HepG2 (cell line): ENCODE results near the gene ANKRD29. TPM values are rescaled to one million over a fixed set of nuclear protein-coding genes. Genes with fewer than 3 reads are reported as not detected.

Experiments
- ARID2 ChIP-seq: sonication (generic); formaldehyde crosslinking; IDR thresholded peaks from 2 replicates; pipeline ENCODE4 v1.8.1; 2022; ENCODE audit warnings: mild to moderate bottlenecking, missing genetic modification reagents, borderline replicate concordance
- ATF4 ChIP-seq, 2 experiments: fragments of 450-650 bp in 1 of 2; sonication (generic) in 1 of 2; formaldehyde crosslinking; IDR thresholded peaks; 2 replicates each; pipeline versions ENCODE4 v1.5.0 to v1.8.0; 2020 to 2022; ENCODE audit warnings: mild to moderate bottlenecking in 1 of 2, missing genetic modification reagents in 1 of 2
- CCAR2 ChIP-seq: fragments of 200-400 bp; formaldehyde crosslinking; optimal IDR thresholded peaks from 2 replicates; pipeline ENCODE3; 2018; ENCODE audit warnings: low read depth, mild to moderate bottlenecking, low read length, moderate library complexity
- ELF4 ChIP-seq: sonication (generic); formaldehyde crosslinking; IDR thresholded peaks from 2 replicates; pipeline ENCODE4 v1.5.0; 2020; ENCODE audit warnings: missing genetic modification reagents, mild to moderate bottlenecking, moderate library complexity, borderline replicate concordance
- FOXO1 ChIP-seq: sonication (generic); formaldehyde crosslinking; IDR thresholded peaks from 2 replicates; pipeline ENCODE4 v1.4.0; 2020; ENCODE audit warnings: missing genetic modification reagents
- GLI4 ChIP-seq: sonication (generic); formaldehyde crosslinking; IDR thresholded peaks from 2 replicates; pipeline ENCODE4 v1.5.1; 2020; ENCODE audit warnings: missing genetic modification reagents, mild to moderate bottlenecking, moderate library complexity, borderline replicate concordance
- HNF1A ChIP-seq, 2 experiments: sonication (generic) in 1 of 2; formaldehyde crosslinking in 1 of 2; IDR thresholded peaks; 2 replicates each; pipeline versions ENCODE4 v1.4.0 to v1.6.1; 2016 to 2020; ENCODE audit warnings: borderline replicate concordance in 1 of 2, low read depth in 1 of 2, mild to moderate bottlenecking in 1 of 2, missing genetic modification reagents in 1 of 2
- KLF9 ChIP-seq: IDR thresholded peaks from 2 replicates; pipeline ENCODE4 v1.6.1; 2016; ENCODE audit warnings: low read depth
- LCORL ChIP-seq, 2 experiments: fragments of 450-650 bp in 1 of 2; sonication (generic) in 1 of 2; formaldehyde crosslinking in 1 of 2; IDR thresholded peaks; 2 replicates each; pipeline versions ENCODE4 v1.5.0 to v1.6.1; 2017 to 2020; ENCODE audit warnings: antibody characterized with exemption in 1 of 2, missing genetic modification reagents in 1 of 2
- MBD4 ChIP-seq: IDR thresholded peaks from 2 replicates; pipeline ENCODE4 v1.6.1; 2012; ENCODE audit warnings: low read length, inconsistent platforms, borderline replicate concordance
- NCOA5 ChIP-seq: sonication (generic); formaldehyde crosslinking; IDR thresholded peaks from 2 replicates; pipeline ENCODE4 v1.4.0; 2020; ENCODE audit warnings: missing genetic modification reagents
- NR2F6 ChIP-seq, 2 experiments: IDR thresholded peaks; 2 replicates each; pipeline ENCODE4 v1.6.1; 2016; ENCODE audit warnings: antibody characterized with exemption in 1 of 2, mild to moderate bottlenecking in 1 of 2
- PHF20 ChIP-seq: sonication (generic); formaldehyde crosslinking; IDR thresholded peaks from 2 replicates; pipeline ENCODE4 v1.5.0; 2020; ENCODE audit warnings: mild to moderate bottlenecking, missing genetic modification reagents
- POLR2AphosphoS5 ChIP-seq: IDR thresholded peaks from 2 replicates; pipeline ENCODE4 v1.6.1; 2012; ENCODE audit warnings: low read depth, low read length
- SP140L ChIP-seq: sonication (generic); formaldehyde crosslinking; IDR thresholded peaks from 2 replicates; pipeline ENCODE4 v1.4.0; 2020; ENCODE audit warnings: missing genetic modification reagents, borderline replicate concordance
- YEATS4 ChIP-seq: sonication (generic); formaldehyde crosslinking; IDR thresholded peaks from 2 replicates; pipeline ENCODE4 v1.4.0; 2020; ENCODE audit warnings: missing genetic modification reagents, borderline replicate concordance
- ZC3H4 ChIP-seq: sonication (generic); formaldehyde crosslinking; IDR thresholded peaks from 2 replicates; pipeline ENCODE4 v1.4.0; 2020; ENCODE audit warnings: missing genetic modification reagents, borderline replicate concordance
- ZFP91 ChIP-seq: sonication (generic); formaldehyde crosslinking; IDR thresholded peaks from 2 replicates; pipeline ENCODE4 v1.9.0; 2022; ENCODE audit warnings: missing genetic modification reagents, mild to moderate bottlenecking, borderline replicate concordance
- ZNF160 ChIP-seq: sonication (generic); formaldehyde crosslinking; IDR thresholded peaks from 2 replicates; pipeline ENCODE4 v1.8.0; 2022; ENCODE audit warnings: mild to moderate bottlenecking, inconsistent platforms, missing genetic modification reagents
- ZNF207 ChIP-seq: fragments of 450-650 bp; IDR thresholded peaks from 2 replicates; pipeline ENCODE4 v1.6.1; 2016; ENCODE audit warnings: antibody characterized with exemption, borderline replicate concordance
- ZNF256 ChIP-seq: sonication (generic); formaldehyde crosslinking; conservative IDR thresholded peaks from 2 replicates; pipeline ENCODE4 v1.4.0; 2020; ENCODE audit warnings: missing genetic modification reagents
- ZNF430 ChIP-seq: sonication (generic); formaldehyde crosslinking; IDR thresholded peaks from 2 replicates; pipeline ENCODE4 v1.9.0; 2021; ENCODE audit warnings: mild to moderate bottlenecking, missing genetic modification reagents
- ZNF644 ChIP-seq: IDR thresholded peaks from 2 replicates; pipeline ENCODE4 v1.6.1; 2016; ENCODE audit warnings: low read depth
- polyA plus RNA-seq, 8 experiments: library from polyadenylated mRNA; depleted of rRNA in 3 of 8; stranded (reverse) in 7 of 8; unstranded in 1 of 8; fragments of >200 nt; fragmentation: Illumina TruSeq in 4 of 8; extraction: Trizol in 4 of 8; gene quantifications; 2 replicates each; pipeline versions ENCODE4 v1.2.1 to v1.2.3, GENCODE V29; 2011 to 2016; ENCODE audit warnings: low read depth in 4 of 8, missing spikeins in 1 of 8, mixed read lengths in 1 of 8; ENCODE audit not compliant: insufficient read depth in 1 of 8
- total RNA-seq, 5 experiments: library from RNA; depleted of rRNA; stranded (reverse); fragments of >200 nt; fragmentation: Illumina TruSeq; extraction: Trizol; gene quantifications; 2 replicates each; pipeline ENCODE4 v1.2.3, GENCODE V29; 2016; ENCODE audit warnings: low read depth in 1 of 5

Gene ANKRD29
- total and polyA plus RNA-seq, 2 of the 13 experiments (the other 11 are each of a cell fraction or from before 2014, with no cell fraction given): not detected

- peak; percentile 42; the same call in 1 of the 2 replicates for TF ChIP-seq HNF1A (IDR thresholded peaks at IDR 0.05; ENCODE audit: low read depth)
- peak; percentile 50; the same call in 1 of the 2 replicates for TF ChIP-seq HNF1A (CRISPR knock-in tag; IDR thresholded peaks at IDR 0.05; ENCODE audit: borderline replicate concordance)
- 0 out of 2 replicates have a peak, but pooled peaks have one; percentile 26 for TF ChIP-seq MBD4
- TF ChIP-seq NR2F6 (IDR thresholded peaks at IDR 0.05): peak; percentile 92
- peak; percentile 96 for TF ChIP-seq NR2F6 (CRISPR knock-in tag; IDR thresholded peaks at IDR 0.05)
- TF ChIP-seq ZC3H4 (CRISPR knock-in tag): no peak
- peak; percentile 45; the same call in 1 of the 2 replicates for TF ChIP-seq PHF20 (CRISPR knock-in tag)
- TF ChIP-seq ELF4 (CRISPR knock-in tag): peak; percentile 17; the same call in 1 of the 2 replicates
- peak; percentile 57; the same call in 1 of the 2 replicates for TF ChIP-seq ZNF160
- 0 out of 4 replicates have a peak, but pooled peaks of 1 of the 2 experiments have one; percentile 49 for TF ChIP-seq ATF4 (CRISPR knock-in tag; IDR thresholded peaks at IDR 0.05)
- peak; percentile 87; the same call in 1 of the 2 replicates for TF ChIP-seq FOXO1 (CRISPR knock-in tag)
- TF ChIP-seq ZNF430 (CRISPR knock-in tag): peak; percentile 90; the same call in 1 of the 2 replicates
- no peak for TF ChIP-seq NCOA5 (CRISPR knock-in tag)
- no peak for TF ChIP-seq SP140L
- TF ChIP-seq KLF9 (CRISPR knock-in tag): no peak
- TF ChIP-seq POLR2AphosphoS5: peak; percentile 52; the same call in 1 of the 2 replicates
- TF ChIP-seq LCORL (IDR thresholded peaks at IDR 0.05): no peak
- TF ChIP-seq LCORL (CRISPR knock-in tag; IDR thresholded peaks at IDR 0.05): peak; percentile 97
- TF ChIP-seq ZFP91 (CRISPR knock-in tag): peak; percentile 53; the same call in 1 of the 2 replicates
- no peak for TF ChIP-seq ZNF207
- TF ChIP-seq ZNF256 (CRISPR knock-in tag): no peak
- no peak for TF ChIP-seq ARID2 (CRISPR knock-in tag)
- TF ChIP-seq CCAR2: no peak
- TF ChIP-seq GLI4 (CRISPR knock-in tag): no peak
- TF ChIP-seq ZNF644 (CRISPR knock-in tag): peak; percentile 44; the same call in 1 of the 2 replicates
- TF ChIP-seq YEATS4: peak; percentile 95
These were observed 106.4 kb downstream of the ANKRD29 start (continued) for GRCh38 chr18:23556145-23556780.
